ENCODE results near the gene KANTR. TPM values are rescaled to one million over a fixed set of nuclear protein-coding genes. Genes with fewer than 3 reads are reported as not detected.

Gene KANTR
- total RNA-seq, 3 donors from 2014 or later = 16.8 to 30.7 (median 29.8) TPM

DNA sequence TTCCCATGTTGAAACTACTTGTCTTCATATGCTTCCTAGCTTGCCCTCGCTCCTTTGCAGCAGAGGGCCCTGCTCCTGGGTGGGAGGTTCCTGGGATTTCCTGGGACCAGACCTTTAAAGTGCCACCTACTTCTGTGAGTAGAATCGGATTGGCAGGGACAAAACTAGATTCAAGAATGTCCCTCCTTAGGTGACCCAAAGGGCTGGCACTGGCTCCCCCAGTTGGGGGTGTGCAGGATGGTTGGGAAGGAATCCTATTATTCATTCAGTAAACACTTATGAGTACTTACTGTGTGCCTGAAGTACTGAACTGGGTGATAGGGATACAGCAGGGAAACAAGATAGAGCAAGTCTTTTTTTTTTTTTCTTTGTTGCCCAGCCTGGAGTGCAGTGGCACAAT lies 2.6 kb upstream of the KANTR start:
- intact Hi-C loops (cut with DNase I; ENCODE audit: low total_unique reads) = no loop called here

DNA sequence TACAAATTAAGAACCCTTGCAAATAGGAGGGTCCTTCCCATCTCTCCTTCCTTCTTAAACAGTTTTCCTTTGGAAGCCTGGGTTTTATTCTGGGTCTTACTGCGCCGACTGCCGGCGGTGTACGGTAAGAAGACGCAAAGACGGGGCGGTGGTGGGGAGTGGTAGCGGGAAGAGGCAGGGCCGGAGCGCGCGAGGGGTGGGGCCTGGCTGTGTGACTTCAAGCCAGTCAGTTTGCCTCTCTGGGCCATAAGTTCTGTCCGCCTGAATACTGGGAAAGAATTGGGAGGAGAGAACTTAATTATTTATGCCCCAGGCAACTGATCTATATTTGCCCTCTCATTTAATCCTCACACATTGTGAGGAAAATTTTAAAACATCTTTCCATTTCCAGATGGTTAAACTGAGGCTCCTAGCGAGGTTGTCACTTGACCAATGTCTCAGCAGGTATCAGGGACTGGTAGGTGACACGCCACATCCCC lies 726 bp upstream of the KANTR start:
- Histone ChIP-seq H3K27ac (peak overlapping the region; percentile 69 to 75), H3K4me3 (peak overlapping the region; percentile 57 to 78 (median 57)), H3K36me3 (no peaks in the 10 kb centered on the region), H3K9me3 (no peaks in the 10 kb centered on the region), H3K27me3 (peaks cover 0 to 31% of the 10 kb centered on the region in 2 donors), H3K4me1 (no peaks in the 10 kb centered on the region)
- intact Hi-C loops (cut with DNase I; ENCODE audit: low total_unique reads) = no loop called here
- DNase-seq (ENCODE audit: low spot score in 2 of 2) = peak; percentile 72 to 75
- TF ChIP-seq, protein P1, sequence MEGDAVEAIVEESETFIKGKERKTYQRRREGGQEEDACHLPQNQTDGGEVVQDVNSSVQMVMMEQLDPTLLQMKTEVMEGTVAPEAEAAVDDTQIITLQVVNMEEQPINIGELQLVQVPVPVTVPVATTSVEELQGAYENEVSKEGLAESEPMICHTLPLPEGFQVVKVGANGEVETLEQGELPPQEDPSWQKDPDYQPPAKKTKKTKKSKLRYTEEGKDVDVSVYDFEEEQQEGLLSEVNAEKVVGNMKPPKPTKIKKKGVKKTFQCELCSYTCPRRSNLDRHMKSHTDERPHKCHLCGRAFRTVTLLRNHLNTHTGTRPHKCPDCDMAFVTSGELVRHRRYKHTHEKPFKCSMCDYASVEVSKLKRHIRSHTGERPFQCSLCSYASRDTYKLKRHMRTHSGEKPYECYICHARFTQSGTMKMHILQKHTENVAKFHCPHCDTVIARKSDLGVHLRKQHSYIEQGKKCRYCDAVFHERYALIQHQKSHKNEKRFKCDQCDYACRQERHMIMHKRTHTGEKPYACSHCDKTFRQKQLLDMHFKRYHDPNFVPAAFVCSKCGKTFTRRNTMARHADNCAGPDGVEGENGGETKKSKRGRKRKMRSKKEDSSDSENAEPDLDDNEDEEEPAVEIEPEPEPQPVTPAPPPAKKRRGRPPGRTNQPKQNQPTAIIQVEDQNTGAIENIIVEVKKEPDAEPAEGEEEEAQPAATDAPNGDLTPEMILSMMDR (IDR thresholded peaks at IDR 0.05) = peak in 2 of 3 donors; percentile 41 to 55
- no peak for TF ChIP-seq POLR2A (IDR thresholded peaks at IDR 0.05)

More for the DNA sequence above, 2.6 kb upstream of the KANTR start:
- H3K4me1 ChIP-seq = no peaks in the 10 kb centered on the region
- no peak for TF ChIP-seq POLR2A (IDR thresholded peaks at IDR 0.05)
- TF ChIP-seq, protein P1 (IDR thresholded peaks at IDR 0.05) = no peak
- no peak for TF ChIP-seq POLR2AphosphoS5 (IDR thresholded peaks at IDR 0.05)
- no peak for DNase-seq (ENCODE audit: low spot score in 2 of 2)
- H3K27ac ChIP-seq = no peak overlapping the region
- no peak overlapping the region for H3K4me3 ChIP-seq
- peaks cover 0 to 38% of the 10 kb centered on the region in 2 donors for H3K27me3 ChIP-seq
- no peaks in the 10 kb centered on the region for H3K36me3 ChIP-seq
- no peaks in the 10 kb centered on the region for H3K9me3 ChIP-seq

DNA sequence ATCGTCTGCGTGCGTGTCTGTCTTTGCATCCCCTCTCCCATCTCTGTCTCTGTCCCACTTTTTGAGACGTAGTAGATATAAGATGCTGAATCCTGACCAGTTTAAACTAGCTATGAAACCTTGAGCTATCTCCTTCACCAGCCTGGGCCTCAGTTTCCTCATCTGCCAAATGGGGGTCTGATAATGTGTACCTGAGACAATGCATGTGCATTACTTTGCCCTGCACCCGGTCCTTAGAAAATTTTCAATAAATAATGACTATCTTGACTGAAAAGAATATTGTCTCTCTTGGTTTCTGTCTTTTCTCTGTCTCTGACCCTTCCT lies 602 bp downstream of the KANTR start:
- DNase-seq (ENCODE audit: low spot score in 2 of 2) = no peak
- H3K9me3 ChIP-seq = no peaks in the 10 kb centered on the region
- H3K4me1 ChIP-seq = no peaks in the 10 kb centered on the region
- H3K4me3 ChIP-seq = peak overlapping the region; percentile 57 to 78 (median 57)
- H3K27me3 ChIP-seq = peaks cover 0 to 24% of the 10 kb centered on the region in 2 donors
- TF ChIP-seq, protein P1 (IDR thresholded peaks at IDR 0.05) = no peak
- TF ChIP-seq POLR2AphosphoS5 (IDR thresholded peaks at IDR 0.05) (no peak), POLR2A (IDR thresholded peaks at IDR 0.05) (no peak)
- H3K27ac ChIP-seq = peak overlapping the region; percentile 69 to 81
- intact Hi-C loops (cut with DNase I; ENCODE audit: low total_unique reads) = no loop called here
- no peaks in the 10 kb centered on the region for H3K36me3 ChIP-seq

DNA sequence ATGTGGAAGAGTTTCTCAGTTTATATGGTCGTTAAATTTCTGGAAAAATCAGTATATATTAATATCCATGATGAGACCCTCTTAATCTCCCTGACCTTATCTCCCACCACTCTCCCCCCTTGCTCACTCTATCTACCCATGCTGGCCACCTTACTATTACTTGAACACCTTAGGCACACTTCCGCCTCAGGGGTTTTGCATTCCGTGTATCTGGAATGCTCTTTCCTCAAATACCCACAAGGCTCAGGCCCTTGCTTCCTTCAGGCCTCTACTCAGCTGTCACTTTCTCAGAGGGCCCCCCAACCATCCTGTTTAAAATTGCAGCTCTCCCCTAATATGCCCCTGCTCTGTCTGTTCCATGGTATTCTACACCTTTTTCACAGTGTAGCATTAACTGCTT lies 1.9 kb downstream of the KANTR start:
- no peaks in the 10 kb centered on the region for H3K9me3 ChIP-seq
- peaks cover 0 to 21% of the 10 kb centered on the region in 2 donors for H3K27me3 ChIP-seq
- intact Hi-C loops (cut with DNase I; ENCODE audit: low total_unique reads) = no loop called here
- no peaks in the 10 kb centered on the region for H3K4me1 ChIP-seq
- H3K4me3 ChIP-seq = no peak overlapping the region
- H3K27ac ChIP-seq = no peak overlapping the region
- no peak for DNase-seq (ENCODE audit: low spot score in 2 of 2)
- H3K36me3 ChIP-seq = no peaks in the 10 kb centered on the region
- no peak for TF ChIP-seq POLR2AphosphoS5 (IDR thresholded peaks at IDR 0.05)
- TF ChIP-seq, protein P1 (IDR thresholded peaks at IDR 0.05) = no peak
- TF ChIP-seq POLR2A (IDR thresholded peaks at IDR 0.05) = no peak

DNA sequence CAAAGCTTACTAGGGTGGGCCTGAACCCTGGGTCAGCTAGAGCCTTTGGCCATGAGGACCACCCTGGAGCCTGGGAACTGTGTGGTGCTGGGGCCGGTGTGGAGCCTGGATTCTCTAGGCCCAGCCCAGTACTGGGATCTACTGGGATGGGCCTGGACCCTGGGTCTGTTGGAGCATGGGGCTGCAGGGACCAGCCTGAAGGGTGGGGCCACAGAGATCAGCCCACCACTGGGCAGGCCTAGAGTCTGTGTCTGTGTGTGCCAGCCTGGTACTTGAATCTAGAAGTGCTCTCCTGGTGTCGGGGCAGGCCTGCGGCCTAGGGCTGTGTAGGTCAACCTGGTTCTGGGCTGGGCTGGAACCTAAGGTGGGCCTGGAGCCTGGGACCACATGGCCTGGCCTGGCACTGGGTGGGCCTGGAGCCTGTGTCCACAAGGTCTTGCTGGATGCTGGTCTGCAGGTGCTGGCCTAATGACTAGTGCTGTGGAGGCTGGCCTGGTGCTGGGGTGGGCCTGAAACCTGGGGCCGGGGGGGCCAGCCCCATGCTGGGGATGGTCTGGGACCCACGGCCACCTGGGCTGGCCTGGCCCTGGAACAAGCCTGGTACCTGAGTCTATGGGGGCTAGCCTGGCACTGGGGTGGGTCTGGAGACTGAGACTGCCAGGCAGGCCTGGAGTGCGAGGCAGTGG lies 21.1 kb downstream of the KANTR start:
- Histone ChIP-seq H3K36me3 (no peaks in the 10 kb centered on the region), H3K27ac (peak overlapping the region; percentile 32 to 62), H3K4me3 (no peak overlapping the region), H3K4me1 (no peaks in the 10 kb centered on the region), H3K27me3 (peaks cover 0 to 27% of the 10 kb centered on the region in 2 donors), H3K9me3 (no peaks in the 10 kb centered on the region)
- intact Hi-C loops (cut with DNase I; ENCODE audit: low total_unique reads) = no loop called here
- DNase-seq (ENCODE audit: low spot score in 2 of 2) = no peak
- TF ChIP-seq POLR2A (IDR thresholded peaks at IDR 0.05) (no peak), POLR2AphosphoS5 (IDR thresholded peaks at IDR 0.05) (no peak)
- TF ChIP-seq, protein P1 (IDR thresholded peaks at IDR 0.05) = no peak
